Retinal pigment epithelial cell (primary cell): ENCODE measurements around the gene NEUROD6.

Experiments used
- DNase-seq: peaks from one replicate; pipeline ENCODE4 v3.0.0-alpha.2; 2010; ENCODE audit warnings: low read depth
- H3K4me3 ChIP-seq: 2 replicates; pipeline ENCODE4 v1.5.1; 2011; ENCODE audit warnings: mild to moderate bottlenecking, low read length, control low read depth, moderate library complexity
- TF ChIP-seq, protein P1 (sequence below): conservative IDR thresholded peaks from 2 replicates; pipeline ENCODE4 v1.5.1; 2011; ENCODE audit warnings: low read depth, low read length, control low read depth, inconsistent platforms

The NEUROD6 gene

DNA sequence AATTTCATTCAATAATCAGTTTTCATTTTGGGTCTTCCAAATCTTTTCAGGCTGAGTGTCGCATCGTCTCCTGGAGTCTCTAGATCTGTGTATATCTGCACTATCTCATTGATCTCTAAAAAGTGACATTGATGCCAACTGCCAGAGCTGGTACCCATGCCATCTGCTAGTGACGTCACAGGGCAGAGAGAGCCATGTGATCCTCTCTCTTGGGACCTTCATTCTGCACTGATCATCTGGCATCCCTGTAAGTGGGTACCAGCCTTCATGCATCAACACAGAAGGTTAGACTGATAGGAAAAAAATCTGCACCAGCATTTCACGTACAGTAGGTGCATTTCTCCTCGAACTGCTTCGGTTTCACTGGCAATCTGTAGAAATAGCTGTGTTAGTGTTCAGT, at the start of gene NEUROD6:
Gene NEUROD6 (minus strand): TSS at position 124 of the 400 bp plus-strand sequence. CDS start 1,458 bp downstream, outside the sequence.
- TF ChIP-seq, protein P1, sequence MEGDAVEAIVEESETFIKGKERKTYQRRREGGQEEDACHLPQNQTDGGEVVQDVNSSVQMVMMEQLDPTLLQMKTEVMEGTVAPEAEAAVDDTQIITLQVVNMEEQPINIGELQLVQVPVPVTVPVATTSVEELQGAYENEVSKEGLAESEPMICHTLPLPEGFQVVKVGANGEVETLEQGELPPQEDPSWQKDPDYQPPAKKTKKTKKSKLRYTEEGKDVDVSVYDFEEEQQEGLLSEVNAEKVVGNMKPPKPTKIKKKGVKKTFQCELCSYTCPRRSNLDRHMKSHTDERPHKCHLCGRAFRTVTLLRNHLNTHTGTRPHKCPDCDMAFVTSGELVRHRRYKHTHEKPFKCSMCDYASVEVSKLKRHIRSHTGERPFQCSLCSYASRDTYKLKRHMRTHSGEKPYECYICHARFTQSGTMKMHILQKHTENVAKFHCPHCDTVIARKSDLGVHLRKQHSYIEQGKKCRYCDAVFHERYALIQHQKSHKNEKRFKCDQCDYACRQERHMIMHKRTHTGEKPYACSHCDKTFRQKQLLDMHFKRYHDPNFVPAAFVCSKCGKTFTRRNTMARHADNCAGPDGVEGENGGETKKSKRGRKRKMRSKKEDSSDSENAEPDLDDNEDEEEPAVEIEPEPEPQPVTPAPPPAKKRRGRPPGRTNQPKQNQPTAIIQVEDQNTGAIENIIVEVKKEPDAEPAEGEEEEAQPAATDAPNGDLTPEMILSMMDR, result no peak
- H3K4me3 ChIP-seq, result no peak within 1 kb of the TSS
- no peak for DNase-seq

DNA sequence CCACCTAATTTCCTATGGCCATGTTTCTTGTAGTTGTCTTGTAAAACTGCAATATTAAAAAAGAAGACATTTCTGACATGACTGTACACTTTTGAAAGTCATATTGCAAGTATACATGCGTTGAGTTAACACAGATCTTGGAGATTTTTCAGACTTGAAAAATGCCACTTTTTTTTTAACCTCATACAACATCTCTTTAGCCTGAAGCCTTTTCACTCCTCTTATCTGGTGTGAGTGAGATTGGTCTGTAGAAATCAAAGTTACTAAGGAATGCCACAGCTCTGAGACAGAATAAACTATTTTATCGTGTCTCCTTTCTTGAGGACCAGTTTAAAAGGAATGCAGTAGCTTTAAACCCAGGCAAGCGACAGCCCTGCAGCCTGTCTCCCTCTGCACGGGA, 43.9 kb upstream of the NEUROD6 start:
- H3K4me3 ChIP-seq, result no peak overlapping the region
- TF ChIP-seq, protein P1, result no peak
- no peak for DNase-seq

DNA sequence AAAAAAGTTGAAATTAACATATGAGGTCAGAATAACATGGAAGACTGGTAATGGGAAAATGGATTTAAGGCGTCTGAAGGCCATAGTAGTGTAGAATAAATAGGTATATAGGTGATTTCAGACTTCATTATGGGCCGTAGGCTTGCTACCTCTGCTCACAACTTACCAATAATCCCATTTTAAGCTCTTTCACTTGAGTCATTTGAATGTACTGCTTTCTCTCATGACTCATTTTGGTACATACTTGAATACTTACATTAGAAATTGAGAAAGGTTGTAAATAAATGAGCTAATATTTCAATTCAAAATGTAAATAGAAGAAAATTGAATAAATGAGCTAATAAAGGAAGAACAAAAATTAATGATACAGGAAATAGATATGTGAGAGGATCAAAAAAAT, 42.2 kb upstream of the NEUROD6 start:
- DNase-seq, result no peak
- TF ChIP-seq, protein P1, result no peak
- no peak overlapping the region for H3K4me3 ChIP-seq

DNA sequence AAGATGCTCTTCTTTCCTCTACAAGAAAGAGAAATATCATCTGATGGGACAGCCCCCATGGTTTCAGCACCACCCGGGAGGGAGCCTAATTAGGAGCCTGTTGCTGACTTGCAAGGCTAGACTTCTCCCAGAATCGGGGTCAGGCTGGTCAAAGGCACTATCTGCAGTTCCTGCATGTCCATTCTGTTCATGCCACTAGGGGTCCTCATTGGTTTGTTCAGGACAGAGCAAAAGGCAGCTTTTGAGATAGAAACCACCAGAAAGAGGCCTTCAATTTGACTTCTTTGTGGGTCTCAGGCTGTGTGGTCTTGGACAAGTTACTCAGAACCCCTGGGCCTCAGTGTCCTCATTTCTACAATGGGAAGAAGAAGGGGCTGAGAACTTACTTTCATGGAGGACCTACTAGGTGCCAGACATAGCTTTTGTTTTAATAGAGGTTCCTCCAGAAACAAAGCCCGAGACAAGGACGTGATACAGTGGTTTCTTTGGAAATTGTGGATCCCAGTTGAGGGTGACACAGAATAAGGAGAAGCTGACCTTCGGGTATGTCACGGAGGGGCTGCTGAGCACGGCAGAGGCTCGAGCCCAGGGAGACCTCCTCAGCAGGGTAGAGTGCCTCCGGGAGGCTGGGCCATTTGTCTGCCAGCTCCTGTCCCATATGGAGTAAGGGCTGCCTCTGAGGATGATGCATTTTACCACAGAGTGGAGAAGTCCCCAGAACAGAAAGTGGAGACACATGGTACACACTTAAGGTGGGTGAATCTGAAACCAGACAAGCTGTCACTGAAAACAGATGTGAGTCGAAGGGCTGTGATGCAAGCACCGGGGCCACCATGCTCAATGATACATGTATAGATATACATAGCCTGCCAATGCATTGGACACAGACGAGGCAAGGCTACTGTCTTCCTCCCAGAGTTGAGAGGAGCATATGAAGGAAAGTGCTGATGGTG, 33.1 kb upstream of the NEUROD6 start:
- DNase-seq, result peak; percentile 31
- TF ChIP-seq, protein P1, result peak; percentile 96
- no peak overlapping the region for H3K4me3 ChIP-seq

DNA sequence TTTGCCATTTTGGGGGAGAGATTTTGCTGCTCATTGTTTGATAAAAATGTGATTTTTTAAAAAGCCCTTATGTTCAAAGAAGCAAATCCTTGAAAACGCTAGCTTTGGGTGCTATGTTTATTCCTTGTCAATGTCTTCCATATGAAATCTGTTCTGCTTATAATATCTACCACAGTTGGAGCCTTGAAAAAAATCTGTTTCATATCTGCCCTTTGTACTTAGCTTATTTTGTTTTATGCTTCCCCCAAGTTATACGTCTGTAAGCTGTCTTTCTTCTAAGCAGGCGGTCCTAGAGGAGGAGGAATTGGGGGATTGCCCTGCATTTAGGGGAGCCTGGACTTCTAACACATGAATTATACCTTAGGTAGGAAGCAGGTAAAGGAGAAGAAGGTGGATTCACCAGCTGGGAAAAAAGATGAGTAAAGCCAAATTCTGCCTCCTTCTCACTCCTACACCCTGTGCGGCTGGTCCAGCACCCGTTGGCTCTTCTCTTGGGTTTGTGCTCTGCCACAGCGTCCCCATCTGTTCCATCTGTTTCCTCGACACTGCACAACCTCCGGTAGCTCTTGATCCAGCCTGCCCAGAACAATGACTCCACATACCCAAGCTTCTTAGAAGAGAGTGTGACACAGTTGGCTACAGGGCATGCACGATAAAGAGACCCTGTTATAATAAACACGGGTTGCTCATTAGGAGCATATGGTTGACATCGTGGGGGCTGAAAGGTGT, 31.9 kb upstream of the NEUROD6 start:
- TF ChIP-seq, protein P1, result no peak
- no peak for DNase-seq
- no peak overlapping the region for H3K4me3 ChIP-seq

DNA sequence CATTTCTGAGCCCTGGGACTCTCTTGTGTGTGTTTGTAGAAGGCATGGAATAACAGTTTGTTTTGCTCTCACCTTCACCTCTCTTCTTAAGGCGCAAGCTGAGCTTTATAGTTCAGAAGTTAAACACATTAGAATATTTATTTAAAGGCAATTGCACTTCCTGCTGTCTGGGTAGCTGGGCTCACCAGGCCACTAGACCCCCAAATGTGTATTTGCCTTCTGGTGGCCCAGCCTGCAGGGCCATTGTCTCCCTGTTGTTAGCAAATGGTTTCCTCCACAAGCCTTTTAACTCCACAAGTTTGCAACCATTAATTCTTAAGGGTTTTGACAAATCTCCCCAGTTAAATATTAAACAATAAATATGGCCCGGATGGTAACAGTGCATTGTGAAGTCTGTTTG, 31.1 kb upstream of the NEUROD6 start:
- TF ChIP-seq, protein P1, result no peak
- DNase-seq, result no peak
- no peak overlapping the region for H3K4me3 ChIP-seq
